SK-N-SH treated with all-trans-retinoic acid at 6 μM for 48 hours (cell line): Measurements from ENCODE around the gene SIRT6.

Experiments used
- ATAC-seq: fragments of 200-7000 bp; cut with Tn5 transposase; 3 replicates; pipeline ENCODE4 v1.9.1; 2020; ENCODE audit warnings: mild to moderate bottlenecking, moderate library complexity
- ARNTL ChIP-seq: fragments of 450-650 bp; formaldehyde crosslinking; IDR thresholded peaks from 2 replicates; pipeline ENCODE4 v1.5.0; 2020; ENCODE audit warnings: low read depth, mild to moderate bottlenecking, moderate library complexity, borderline replicate concordance
- BACH2 ChIP-seq: fragments of 250-450 bp; sonication (Bioruptor Pico); IDR thresholded peaks from 2 replicates; pipeline ENCODE4 v1.9.0; 2021; ENCODE audit warnings: mild to moderate bottlenecking, borderline replicate concordance
- CREB5 ChIP-seq: fragments of 250-450 bp; sonication (Bioruptor Pico); IDR thresholded peaks from 2 replicates; pipeline ENCODE4 v1.5.1; 2020; ENCODE audit warnings: low read depth, mild to moderate bottlenecking, moderate library complexity
- CSDC2 ChIP-seq: fragments of 250-450 bp; sonication (Bioruptor Pico); IDR thresholded peaks from 2 replicates; pipeline ENCODE4 v1.5.0; 2020; ENCODE audit warnings: mild to moderate bottlenecking, moderate library complexity
- CSRNP3 ChIP-seq: fragments of 250-450 bp; sonication (Bioruptor Pico); IDR thresholded peaks from 2 replicates; pipeline ENCODE4 v1.5.1; 2021; ENCODE audit warnings: mild to moderate bottlenecking, moderate library complexity
- ESRRG ChIP-seq: fragments of 250-450 bp; sonication (Bioruptor Pico); IDR thresholded peaks from 2 replicates; pipeline ENCODE4 v1.6.1; 2021; ENCODE audit warnings: mild to moderate bottlenecking
- GLIS3 ChIP-seq: fragments of 250-450 bp; sonication (Bioruptor Pico); IDR thresholded peaks from 2 replicates; pipeline ENCODE4 v1.5.0; 2020; ENCODE audit warnings: mild to moderate bottlenecking, moderate library complexity
- OSR1 ChIP-seq: fragments of 250-450 bp; sonication (Bioruptor Pico); IDR thresholded peaks from 2 replicates; pipeline ENCODE4 v1.8.0; 2022; ENCODE audit warnings: moderate library complexity, mild to moderate bottlenecking, inconsistent platforms
- PATZ1 ChIP-seq: fragments of 250-450 bp; sonication (Bioruptor Pico); IDR thresholded peaks from 2 replicates; pipeline ENCODE4 v1.8.0; 2020; ENCODE audit warnings: mild to moderate bottlenecking, moderate library complexity, borderline replicate concordance
- POU6F1 ChIP-seq: fragments of 250-450 bp; sonication (Bioruptor Pico); IDR thresholded peaks from 2 replicates; pipeline ENCODE4 v1.8.0; 2021; ENCODE audit warnings: low read depth, mild to moderate bottlenecking, moderate library complexity, borderline replicate concordance
- PPARA ChIP-seq: fragments of 250-450 bp; sonication (Bioruptor Pico); IDR thresholded peaks from 2 replicates; pipeline ENCODE4 v1.5.0; 2020; ENCODE audit warnings: mild to moderate bottlenecking, borderline replicate concordance
- RARB ChIP-seq: fragments of 250-450 bp; sonication (Bioruptor Pico); IDR thresholded peaks from 2 replicates; pipeline ENCODE4 v1.8.0; 2021; ENCODE audit warnings: mild to moderate bottlenecking, moderate library complexity
- SNAI2 ChIP-seq: fragments of 250-450 bp; sonication (Bioruptor Pico); IDR thresholded peaks from 2 replicates; pipeline ENCODE4 v1.5.0; 2020; ENCODE audit warnings: mild to moderate bottlenecking, moderate library complexity
- TCF4 ChIP-seq: fragments of 250-450 bp; sonication (Bioruptor Pico); IDR thresholded peaks from 2 replicates; pipeline ENCODE4 v1.8.0; 2021; ENCODE audit warnings: mild to moderate bottlenecking, moderate library complexity, borderline replicate concordance
- TOX ChIP-seq: fragments of 250-450 bp; sonication (Bioruptor Pico); IDR thresholded peaks from 2 replicates; pipeline ENCODE4 v1.8.0; 2021; ENCODE audit warnings: mild to moderate bottlenecking, moderate library complexity, borderline replicate concordance
- TSHZ2 ChIP-seq: fragments of 250-450 bp; sonication (Bioruptor Pico); IDR thresholded peaks from 2 replicates; pipeline ENCODE4 v1.5.0; 2020; ENCODE audit warnings: mild to moderate bottlenecking, moderate library complexity
- ZC3H10 ChIP-seq: fragments of 250-450 bp; sonication (Bioruptor Pico); IDR thresholded peaks from 2 replicates; pipeline ENCODE4 v1.5.1; 2021; ENCODE audit warnings: mild to moderate bottlenecking, moderate library complexity
- ZFP3 ChIP-seq: fragments of 250-450 bp; sonication (Bioruptor Pico); IDR thresholded peaks from 2 replicates; pipeline ENCODE4 v1.5.0; 2020; ENCODE audit warnings: mild to moderate bottlenecking, moderate library complexity
- ZFP30 ChIP-seq: fragments of 450-650 bp; formaldehyde crosslinking; IDR thresholded peaks from 2 replicates; pipeline ENCODE4 v1.5.0; 2022; ENCODE audit warnings: mild to moderate bottlenecking, moderate library complexity
- ZNF565 ChIP-seq: fragments of 450-650 bp; formaldehyde crosslinking; conservative IDR thresholded peaks from 2 replicates; pipeline ENCODE4 v1.5.0; 2020; ENCODE audit warnings: low read depth, mild to moderate bottlenecking, moderate library complexity
- ZNF70 ChIP-seq: fragments of 450-650 bp; formaldehyde crosslinking; IDR thresholded peaks from 2 replicates; pipeline ENCODE4 v1.5.0; 2020; ENCODE audit warnings: mild to moderate bottlenecking, moderate library complexity
- ZNF8 ChIP-seq: fragments of 450-650 bp; formaldehyde crosslinking; IDR thresholded peaks from 2 replicates; pipeline ENCODE4 v1.5.0; 2020; ENCODE audit warnings: mild to moderate bottlenecking, moderate library complexity

SIRT6 gene

GRCh38 chr19:4138445-4138844 is 43.9 kb downstream of the SIRT6 start:
- ATAC-seq, result no peak
- TF ChIP-seq PPARA (CRISPR knock-in tag) (no peak), CSRNP3 (CRISPR knock-in tag) (no peak), PATZ1 (no peak), ZNF565 (CRISPR knock-in tag) (no peak), ZNF8 (CRISPR knock-in tag) (no peak), CREB5 (CRISPR knock-in tag) (no peak), ARNTL (no peak), RARB (no peak), ZC3H10 (CRISPR knock-in tag) (no peak), ZFP30 (CRISPR knock-in tag) (no peak), TSHZ2 (CRISPR knock-in tag) (no peak), ESRRG (CRISPR knock-in tag) (no peak), OSR1 (CRISPR knock-in tag) (no peak), GLIS3 (no peak), TOX (CRISPR knock-in tag) (no peak), SNAI2 (CRISPR knock-in tag) (no peak), ZFP3 (no peak), TCF4 (CRISPR knock-in tag) (no peak), ZNF70 (CRISPR knock-in tag) (no peak), POU6F1 (CRISPR knock-in tag) (no peak)

- ATAC-seq, result no peak
- TF ChIP-seq TCF4 (CRISPR knock-in tag) (no peak), ZC3H10 (CRISPR knock-in tag) (no peak), POU6F1 (CRISPR knock-in tag) (no peak), CSDC2 (CRISPR knock-in tag) (no peak), ZNF70 (CRISPR knock-in tag) (no peak), ESRRG (CRISPR knock-in tag) (no peak), BACH2 (CRISPR knock-in tag) (no peak), ZFP30 (CRISPR knock-in tag) (no peak), TSHZ2 (CRISPR knock-in tag) (no peak), OSR1 (CRISPR knock-in tag) (no peak), SNAI2 (CRISPR knock-in tag) (no peak), RARB (no peak), ZFP3 (no peak), GLIS3 (no peak), CREB5 (CRISPR knock-in tag) (no peak), PATZ1 (no peak), PPARA (CRISPR knock-in tag) (no peak)
These were observed 45.7 kb downstream of the SIRT6 start for GRCh38 chr19:4136680-4137088.
